SK-N-SH (cell line): ENCODE data around the gene FRS3. TPM values are rescaled to one million over a fixed set of nuclear protein-coding genes. Genes with fewer than 3 reads are reported as not detected.

Source experiments
- CTCF ChIA-PET: fragments of 300-600, 350-600 bp; formaldehyde crosslinking; extraction: SDS; loops from one replicate; lab custom pipeline; 2021; lab: Yijun Ruan, JAX
- POLR2A ChIA-PET: fragments of 350-600 bp; sonication (Branson Sonifier 250); formaldehyde crosslinking; extraction: SDS; loops from one replicate; lab custom pipeline; 2020; ENCODE audit warnings: antibody characterized with exemption, inconsistent platforms; lab: Yijun Ruan, JAX
- DNase-seq: peaks from one replicate; pipeline ENCODE4 v3.0.0; 2012
- H2AFZ ChIP-seq: fragments of 200-600 bp; sonication (generic); 2 replicates; pipeline ENCODE4 v1.8.1; 2016; ENCODE audit warnings: antibody characterized with exemption, mild to moderate bottlenecking, low read depth
- H3F3A ChIP-seq: fragments of 200-600 bp; sonication (generic); replicated peaks from 2 replicates; pipeline ENCODE3; 2016; ENCODE audit warnings: antibody characterized with exemption, mild to moderate bottlenecking; ENCODE audit not compliant: insufficient read depth
- H3K27ac ChIP-seq, 2 experiments: fragments of 200-500 bp in 1 of 2; fragments of 200-600 bp in 1 of 2; sonication (Bioruptor generic) in 1 of 2; sonication (generic), shearing (Covaris generic) in 1 of 2; 2 replicates each; pipeline versions ENCODE4 v1.5.1 to v1.6.1; 2014 to 2016; ENCODE audit warnings: low read depth in 2 of 2, inconsistent platforms in 1 of 2, low read length in 1 of 2, mild to moderate bottlenecking in 1 of 2, mixed read lengths in 1 of 2
- H3K27me3 ChIP-seq: fragments of 200-600 bp; sonication (generic), shearing (Covaris generic); 2 replicates; pipeline ENCODE4 v1.6.1; 2016; ENCODE audit warnings: mixed run types; ENCODE audit not compliant: insufficient read depth
- H3K36me3 ChIP-seq, 2 experiments: fragments of 200-500 bp in 1 of 2; fragments of 200-600 bp in 1 of 2; sonication (Bioruptor generic) in 1 of 2; sonication (generic) in 1 of 2; replicated peaks in 1 of 2; 2 replicates each; pipeline versions ENCODE3 to v1.5.1; 2014 to 2016; ENCODE audit warnings: low read length in 1 of 2, mild to moderate bottlenecking in 1 of 2; ENCODE audit not compliant: insufficient read depth in 2 of 2, control insufficient read depth in 1 of 2
- H3K4me1 ChIP-seq, 2 experiments: fragments of 200-500 bp in 1 of 2; fragments of 200-600 bp in 1 of 2; sonication (Bioruptor generic) in 1 of 2; sonication (generic), shearing (Covaris generic) in 1 of 2; 2 replicates each; pipeline versions ENCODE4 v1.5.1 to v1.6.1; 2014 to 2016; ENCODE audit warnings: low read depth in 1 of 2, low read length in 1 of 2, mixed run types in 1 of 2; ENCODE audit not compliant: insufficient read depth in 2 of 2, control insufficient read depth in 1 of 2
- H3K4me2 ChIP-seq: fragments of 200-600 bp; sonication (generic), shearing (Covaris generic); 2 replicates; pipeline ENCODE4 v1.6.1; 2017; ENCODE audit warnings: mixed run types
- H3K4me3 ChIP-seq, 2 experiments: fragments of 200-500 bp in 1 of 2; fragments of 200-600 bp in 1 of 2; sonication (Bioruptor generic) in 1 of 2; sonication (generic), shearing (Covaris generic) in 1 of 2; 2 replicates each; pipeline versions ENCODE4 v1.5.1 to v1.8.1; 2014 to 2016; ENCODE audit warnings: low read depth in 2 of 2, inconsistent platforms in 1 of 2, low read length in 1 of 2, mild to moderate bottlenecking in 1 of 2, mixed read lengths in 1 of 2, moderate library complexity in 1 of 2
- H3K79me2 ChIP-seq: fragments of 200-600 bp; sonication (generic); 2 replicates; pipeline ENCODE4 v1.8.1; 2017; ENCODE audit warnings: mild to moderate bottlenecking; ENCODE audit not compliant: insufficient read depth
- H3K9ac ChIP-seq: fragments of 200-600 bp; sonication (generic); 2 replicates; pipeline ENCODE4 v1.6.1; 2017; ENCODE audit warnings: mixed run types
- H3K9me2 ChIP-seq: fragments of 200-600 bp; sonication (generic); 2 replicates; pipeline ENCODE4 v1.6.1; 2017; ENCODE audit warnings: mixed run types
- H3K9me3 ChIP-seq: fragments of 200-600 bp; sonication (generic); 2 replicates; pipeline ENCODE4 v1.6.1; 2017; ENCODE audit warnings: mixed run types, mild to moderate bottlenecking, moderate library complexity
- H4K20me1 ChIP-seq: fragments of 200-600 bp; sonication (generic); 2 replicates; pipeline ENCODE4 v1.6.1; 2017; ENCODE audit warnings: mild to moderate bottlenecking, mixed run types; ENCODE audit not compliant: insufficient read depth
- CHD2 ChIP-seq: fragments of 150-350 bp; IDR thresholded peaks from 2 replicates; pipeline ENCODE4 v1.6.1; 2018; ENCODE audit warnings: low read length; ENCODE audit not compliant: partially characterized antibody
- EP300 ChIP-seq, 2 experiments: IDR thresholded peaks; 2 replicates each; pipeline versions ENCODE4 v1.4.0 to v1.6.1; 2012; ENCODE audit warnings: borderline replicate concordance in 1 of 2, low read depth in 1 of 2, low read length in 1 of 2
- EZH2phosphoT487 ChIP-seq: fragments of 200-600 bp; sonication (generic); IDR thresholded peaks from 2 replicates; pipeline ENCODE4 v1.6.1; 2017; ENCODE audit warnings: low read depth, mixed run types, mild to moderate bottlenecking, antibody characterized with exemption, moderate library complexity, borderline replicate concordance
- FOXM1 ChIP-seq: IDR thresholded peaks from 2 replicates; pipeline ENCODE4 v1.4.0; 2012; ENCODE audit warnings: low read depth, mild to moderate bottlenecking
- GABPA ChIP-seq: IDR thresholded peaks from 2 replicates; pipeline ENCODE4 v1.4.0; 2012; ENCODE audit warnings: low read depth, mild to moderate bottlenecking
- GATA2 ChIP-seq: sonication (generic); formaldehyde crosslinking; IDR thresholded peaks from 2 replicates; pipeline ENCODE4 v1.5.0; 2020; ENCODE audit warnings: mild to moderate bottlenecking, missing genetic modification reagents
- IRF3 ChIP-seq: fragments of 150-350 bp; IDR thresholded peaks from 2 replicates; pipeline ENCODE4 v1.6.1; 2016; ENCODE audit warnings: mild to moderate bottlenecking, low read depth, low read length
- MAX ChIP-seq: IDR thresholded peaks from 2 replicates; pipeline ENCODE4 v1.4.0; 2012; ENCODE audit warnings: low read depth
- MEF2A ChIP-seq: IDR thresholded peaks from 2 replicates; pipeline ENCODE4 v1.4.0; 2012; ENCODE audit warnings: low read depth, borderline replicate concordance
- MXI1 ChIP-seq: IDR thresholded peaks from 2 replicates; pipeline ENCODE4 v1.6.1; 2012; ENCODE audit warnings: mild to moderate bottlenecking, low read depth, low read length, improper control_type of control experiment
- NFIC ChIP-seq: IDR thresholded peaks from 2 replicates; pipeline ENCODE4 v1.4.0; 2012; ENCODE audit warnings: borderline replicate concordance
- NRF1 ChIP-seq: IDR thresholded peaks from 2 replicates; pipeline ENCODE4 v1.6.1; 2012; ENCODE audit warnings: low read depth, mild to moderate bottlenecking, low read length
- POLR2AphosphoS5 ChIP-seq: IDR thresholded peaks from 2 replicates; pipeline ENCODE4 v1.6.1; 2012; ENCODE audit warnings: low read depth, low read length
- RAD21 ChIP-seq: IDR thresholded peaks from 2 replicates; pipeline ENCODE4 v1.6.1; 2012; ENCODE audit warnings: mild to moderate bottlenecking, low read length
- REST ChIP-seq: IDR thresholded peaks from 2 replicates; pipeline ENCODE4 v1.6.1; 2012; ENCODE audit warnings: mild to moderate bottlenecking, low read depth, low read length, moderate library complexity
- RFX5 ChIP-seq: IDR thresholded peaks from 2 replicates; pipeline ENCODE4 v1.6.1; 2012; ENCODE audit warnings: mild to moderate bottlenecking, improper control_type of control experiment, low read length
- RXRA ChIP-seq: IDR thresholded peaks from 2 replicates; pipeline ENCODE4 v1.4.0; 2012; ENCODE audit warnings: low read depth, mild to moderate bottlenecking, borderline replicate concordance
- SMC3 ChIP-seq: IDR thresholded peaks from 2 replicates; pipeline ENCODE4 v1.6.1; 2012; ENCODE audit warnings: low read depth, low read length, improper control_type of control experiment
- TEAD4 ChIP-seq: IDR thresholded peaks from 2 replicates; pipeline ENCODE4 v1.4.0; 2012; ENCODE audit warnings: mild to moderate bottlenecking, borderline replicate concordance; ENCODE audit not compliant: insufficient read depth
- USF1 ChIP-seq: IDR thresholded peaks from 2 replicates; pipeline ENCODE4 v1.4.0; 2012; ENCODE audit warnings: low read depth, borderline replicate concordance
- USF2 ChIP-seq: fragments of 150-350 bp; IDR thresholded peaks from 2 replicates; pipeline ENCODE4 v1.6.1; 2017; ENCODE audit warnings: antibody characterized with exemption, low read length, low read depth, borderline replicate concordance
- YY1 ChIP-seq: IDR thresholded peaks from 2 replicates; pipeline ENCODE4 v1.4.0; 2012; ENCODE audit warnings: low read depth, mild to moderate bottlenecking
- ZBTB33 ChIP-seq: IDR thresholded peaks from 2 replicates; pipeline ENCODE4 v1.4.0; 2012; ENCODE audit warnings: low read depth, borderline replicate concordance
- WGBS: methylation state at CpG from one replicate; pipeline ENCODE4 v1.1.6; 2017; ENCODE audit warnings: low lambda C conversion rate; 5-methylcytosine and 5-hydroxymethylcytosine counted together
- polyA plus RNA-seq, 3 experiments: library from polyadenylated mRNA; depleted of rRNA; stranded (reverse); fragments of >200 nt; gene quantifications; 2 replicates each; pipeline ENCODE4 v1.2.3, GENCODE V29; 2012

The FRS3 gene
- polyA plus RNA-seq, 1 of the 3 experiments (the other 2 are of a cell fraction) = 8.6 TPM

GRCh38 chr6:41735427-41736185 lies 44.1 kb downstream of the FRS3 start, which contains the start of gene TFEB:
TFEB (minus strand) TSS chr6:41735608; CDS start chr6:41691213, 44,395 bp downstream.
- peaks cover 10% of the 10 kb centered on the region for H3F3A ChIP-seq
- peak within 1 kb of the TSS; percentile 81 to 96; a peak in 3 of 4 replicates for H3K27ac ChIP-seq
- peak within 1 kb of the TSS; percentile 58 for H3K9ac ChIP-seq
- H3K36me3 ChIP-seq = no peaks in the 10 kb centered on the region
- no peaks in the 10 kb centered on the region for H3K9me2 ChIP-seq
- H3K4me3 ChIP-seq = peak within 1 kb of the TSS; percentile 71 to 72
- peaks cover 24 to 32% of the 10 kb centered on the region in 2 experiments for H3K4me1 ChIP-seq
- WGBS = 15% methylated on average over 20 of the region's 50 CpGs
- H2AFZ ChIP-seq = peak within 1 kb of the TSS; percentile 58; the same call in 1 of the 2 replicates
- H3K4me2 ChIP-seq = peak within 1 kb of the TSS; percentile 93
- peak; percentile 96 for DNase-seq
- no peaks in the 10 kb centered on the region for H3K27me3 ChIP-seq
- no peaks in the 10 kb centered on the region for H4K20me1 ChIP-seq
- CTCF ChIA-PET = interaction anchor here (0.6 to 6.4 kb wide), 28 partner anchors 7 to 367 kb away, joined by 3 to 53 read pairs (median 4); partner anchors contain the start of genes PRICKLE4 and TOMM6
- no peaks in the 10 kb centered on the region for H3K9me3 ChIP-seq
- H3K79me2 ChIP-seq = peaks cover 29% of the 10 kb centered on the region
- POLR2A ChIA-PET = interaction anchor here (2.2 to 3.6 kb wide), 2 partner anchors 22 to 52 kb away, joined by 6 to 23 read pairs; partner anchors contain the start of gene TOMM6
- TF ChIP-seq MEF2A (no peak), SMC3 (peak; percentile 67), EP300 (IDR thresholded peaks at IDR 0.05; ENCODE audit: borderline replicate concordance in 1 of 2, low read depth in 1 of 2, low read length in 1 of 2) (peak in 1 of 2 experiments; percentile 16; a peak in 1 of 4 replicates), POLR2AphosphoS5 (no peak), GATA2 (no peak), RFX5 (no peak), MXI1 (peak; percentile 89), USF2 (no peak), IRF3 (no peak), RXRA (no peak), EZH2phosphoT487 (no peak), ZBTB33 (0 out of 2 replicates have a peak, but pooled peaks have one; percentile 44), NRF1 (no peak), TEAD4 (no peak), GABPA (peak; percentile 51; the same call in 1 of the 2 replicates), CHD2 (peak; percentile 89), RAD21 (peak; percentile 63), FOXM1 (no peak), YY1 (peak; percentile 63; the same call in 1 of the 2 replicates), NFIC (no peak), REST (no peak), USF1 (no peak), MAX (0 out of 2 replicates have a peak, but pooled peaks have one; percentile 58)
